B cell (primary cell): ENCODE data around the gene TEF. TPM values are rescaled to one million over a fixed set of nuclear protein-coding genes. Genes with fewer than 3 reads are reported as not detected.
A peak's percentile ranks its signal among the peaks of the same experiment; 100 is the strongest.

Experiments used
- ATAC-seq: fragments of 200-7000 bp; cut with Tn5 transposase; one replicate; pipeline ENCODE4 v1.10.0; 2021; ENCODE audit warnings: low read depth, mild to moderate bottlenecking, moderate number of reproducible peaks, moderate library complexity
- CTCF ChIA-PET: fragments of 350-600 bp; sonication (Branson Sonifier 250); formaldehyde crosslinking; loops from one replicate; lab custom pipeline; 2021; ENCODE audit warnings: antibody characterized with exemption, inconsistent platforms; lab: Charles Lee
- POLR2A ChIA-PET: fragments of 350-600 bp; sonication (Branson Sonifier 250); formaldehyde crosslinking; loops from one replicate; lab custom pipeline; 2021; ENCODE audit warnings: antibody characterized with exemption; lab: Charles Lee
- DNase-seq: peaks from one replicate; pipeline ENCODE4 v3.0.0; 2013
- H2AFZ ChIP-seq: 2 replicates; pipeline ENCODE4 v1.6.1; 2012; ENCODE audit warnings: mild to moderate bottlenecking, low read depth, low read length; ENCODE audit not compliant: insufficient read depth, poor library complexity, severe bottlenecking
- H3K27ac ChIP-seq, 2 donors: 1 replicate in 1 of 2; 2 replicates in 1 of 2; pipeline ENCODE4 v1.5.1; 2012 to 2013; ENCODE audit warnings: low read length in 2 of 2, mild to moderate bottlenecking in 2 of 2, moderate library complexity in 1 of 2
- H3K27me3 ChIP-seq, 4 experiments: fragments of 200-600 bp in 1 of 4; sonication (generic) in 1 of 4; replicated peaks in 1 of 4; 1 replicate in 2 of 4; 2 replicates in 2 of 4; pipeline versions ENCODE4 v1.6.1 to v1.7.0; 2013 to 2016; ENCODE audit warnings: low read length in 3 of 4, mild to moderate bottlenecking in 2 of 4, mixed read lengths in 1 of 4, moderate library complexity in 1 of 4; ENCODE audit not compliant: insufficient read depth in 4 of 4, control insufficient read depth in 3 of 4; ENCODE audit errors: control extremely low read depth in 1 of 4
- H3K36me3 ChIP-seq, 2 experiments: replicated peaks in 1 of 2; 1 replicate in 1 of 2; 2 replicates in 1 of 2; pipeline versions ENCODE4 v1.6.1 to v1.7.1; 2013; ENCODE audit warnings: low read length in 1 of 2; ENCODE audit not compliant: insufficient read depth in 2 of 2, control insufficient read depth in 1 of 2; ENCODE audit errors: control extremely low read depth in 1 of 2, extremely low read depth in 1 of 2
- H3K4me1 ChIP-seq, 2 donors: fragments of 200-600 bp in 1 of 2; sonication (generic) in 1 of 2; 1 replicate in 1 of 2; 2 replicates in 1 of 2; pipeline versions ENCODE4 v1.5.1 to v1.6.1; 2013 to 2017; ENCODE audit warnings: low read length in 2 of 2; ENCODE audit not compliant: control insufficient read depth in 2 of 2, insufficient read depth in 2 of 2
- H3K4me2 ChIP-seq: replicated peaks from 2 replicates; pipeline ENCODE3; 2012; ENCODE audit warnings: mild to moderate bottlenecking, low read depth, low read length; ENCODE audit not compliant: poor library complexity, severe bottlenecking
- H3K4me3 ChIP-seq, 5 experiments: fragments of 200-600 bp in 1 of 5; sonication (generic) in 1 of 5; 1 replicate in 3 of 5; 2 replicates in 2 of 5; pipeline versions ENCODE4 v1.5.1 to v1.7.0; 2011 to 2016; ENCODE audit warnings: low read length in 4 of 5, mild to moderate bottlenecking in 4 of 5, low read depth in 2 of 5, control low read depth in 1 of 5, moderate library complexity in 1 of 5; ENCODE audit not compliant: insufficient read depth in 1 of 5; ENCODE audit errors: control extremely low read depth in 1 of 5, extremely low read depth in 1 of 5
- H3K79me2 ChIP-seq: fragments of 200-600 bp; sonication (generic); one replicate; pipeline ENCODE4 v1.6.0; 2016; ENCODE audit warnings: low read length; ENCODE audit not compliant: control insufficient read depth, insufficient read depth
- H3K9ac ChIP-seq: fragments of 200-600 bp; sonication (generic); 2 replicates; pipeline ENCODE4 v1.6.1; 2017; ENCODE audit warnings: mild to moderate bottlenecking, low read length, moderate library complexity
- H3K9me3 ChIP-seq, 3 donors: one replicate each; pipeline versions ENCODE4 v1.6.1 to v1.7.1; 2013; ENCODE audit warnings: low read length in 2 of 3; ENCODE audit not compliant: control insufficient read depth in 2 of 3, insufficient read depth in 1 of 3; ENCODE audit errors: control extremely low read depth in 1 of 3
- H4K20me1 ChIP-seq: 2 replicates; pipeline ENCODE4 v1.6.0; 2012; ENCODE audit warnings: mild to moderate bottlenecking, low read length; ENCODE audit not compliant: insufficient read depth, control insufficient read depth, poor library complexity, severe bottlenecking
- H3K27ac Mint-ChIP-seq: one replicate; pipeline ENCODE4 v1.8.0; 2021; ENCODE audit warnings: mixed read lengths
- H3K27me3 Mint-ChIP-seq: one replicate; pipeline ENCODE4 v1.8.0; 2021; ENCODE audit warnings: mixed read lengths
- H3K4me1 Mint-ChIP-seq: one replicate; pipeline ENCODE4 v1.8.0; 2021; ENCODE audit warnings: mixed read lengths
- H3K4me3 Mint-ChIP-seq: one replicate; pipeline ENCODE4 v1.8.0; 2021; ENCODE audit warnings: mixed read lengths
- H3K9me3 Mint-ChIP-seq: one replicate; pipeline ENCODE4 v1.8.0; 2022; ENCODE audit warnings: mixed read lengths; ENCODE audit not compliant: insufficient read depth
- CTCF ChIP-seq: fragments of 200-600 bp; IDR thresholded peaks from one replicate; pipeline ENCODE4 v1.8.0; 2022; ENCODE audit warnings: antibody characterized with exemption, mild to moderate bottlenecking
- EZH2 ChIP-seq: IDR thresholded peaks from 2 replicates; pipeline ENCODE4 v1.6.1; 2012; ENCODE audit warnings: borderline replicate concordance, low read depth, mild to moderate bottlenecking, moderate library complexity, low read length; ENCODE audit not compliant: insufficient read depth, poor library complexity, severe bottlenecking
- WGBS: methylation state at CpG from one replicate; pipeline ENCODE4 v1.1.5; 2013; ENCODE audit warnings: missing lambda C conversion rate; ENCODE audit not compliant: insufficient coverage; 5-methylcytosine and 5-hydroxymethylcytosine counted together
- intact Hi-C: fragments of 100-400 bp; cut with micrococcal nuclease; formaldehyde crosslinking; loops from one replicate; pipeline ENCODE4 v1.10.0; 2022
- polyA plus RNA-seq: library from polyadenylated mRNA; depleted of rRNA; stranded (reverse); fragments of >200 nt; gene quantifications from 2 replicates; pipeline ENCODE4 v1.2.3, GENCODE V29; 2012
- total RNA-seq, 2 donors: library from RNA; stranded (reverse); fragments of 120-200 nt in 1 of 2; gene quantifications; 1 replicate in 1 of 2; 2 replicates in 1 of 2; pipeline versions ENCODE4 v1.2.3 to v1.2.4, GENCODE V29; 2013 to 2022

Gene TEF
- total and polyA plus RNA-seq, 2 donors (not counting 1 experiment from before 2014, with no cell fraction given) = 5.0 to 5.5 TPM

GRCh38 chr22:41446639-41447434 lies 65.1 kb downstream of the TEF start, which contains the start of gene TOB2:
TSS of gene TOB2 (minus strand) at chr22:41446801. CDS start at chr22:41437345, 9,456 bp downstream.
- TF ChIP-seq CTCF (no peak), EZH2 (no peak)
- Histone ChIP-seq H2AFZ (peak within 1 kb of the TSS; percentile 68), H3K79me2 (peaks cover 48% of the 10 kb centered on the region)

More at GRCh38 chr22:41446639-41447434, 65.1 kb downstream of the TEF start, which contains the start of gene TOB2:
- Histone ChIP-seq H3K9me3 (no peaks in the 10 kb centered on the region), H3K4me1 (peaks cover 8 to 25% of the 10 kb centered on the region in 2 donors), H3K9ac (peak within 1 kb of the TSS; percentile 85), H4K20me1 (peaks cover 34% of the 10 kb centered on the region), H3K36me3 (no peaks in the 10 kb centered on the region), H3K4me2 (peak within 1 kb of the TSS; percentile 92), H3K4me3 (peak within 1 kb of the TSS; percentile 91 to 99 (median 97)), H3K27me3 (no peaks in the 10 kb centered on the region), H3K27ac (peak within 1 kb of the TSS; percentile 97 to 98)
- Mint-ChIP-seq H3K9me3 (no peaks in the 10 kb centered on the region), H3K4me3 (peak within 1 kb of the TSS; percentile 99), H3K4me1 (peaks cover 37% of the 10 kb centered on the region), H3K27ac (peak within 1 kb of the TSS; percentile 94), H3K27me3 (no peaks in the 10 kb centered on the region)
- DNase-seq (peak; percentile 97), ATAC-seq (peak; percentile 54)
- intact Hi-C loops = loop anchor here (2.0 to 10.0 kb wide), 3 partner anchors 54 to 592 kb away; partner anchors contain the start of genes DESI1, ST13, XPNPEP3 and XRCC6
- CTCF ChIA-PET = interaction anchor here (0.7 to 6.3 kb wide), 10 partner anchors 22 to 220 kb away, joined by 3 to 41 read pairs (median 5); partner anchors contain the start of genes ACO2 and PHF5A
- under 1% methylated on average over 82 of the region's 85 CpGs for WGBS
- POLR2A ChIA-PET = interaction anchor here (0.6 to 6.9 kb wide), 25 partner anchors 17 to 590 kb away, joined by 3 to 88 read pairs (median 5); partner anchors contain the start of genes ACO2, CCDC134, DESI1 and PHF5A
